NOMO-1 treated with dmso at 0.1 percent for 144 hours (cell line): Measurements from ENCODE around the gene IQGAP2.
A peak's percentile ranks its signal among the peaks of the same experiment; 100 is the strongest.
"Not testable (repeated sequence)": the region's sequence is repeated elsewhere in the genome, so short reads cannot be mapped to it uniquely, and the experiment has no call there.

Experiments used
- DNase-seq: peaks from one replicate; lab custom pipeline; 2025; ENCODE audit not compliant: unreplicated experiment; lab: John Stamatoyannopoulos, UW

IQGAP2 gene

GRCh38 chr5:76532052-76532451 is 129.0 kb downstream of the IQGAP2 start:
- DNase-seq: no peak

DNA sequence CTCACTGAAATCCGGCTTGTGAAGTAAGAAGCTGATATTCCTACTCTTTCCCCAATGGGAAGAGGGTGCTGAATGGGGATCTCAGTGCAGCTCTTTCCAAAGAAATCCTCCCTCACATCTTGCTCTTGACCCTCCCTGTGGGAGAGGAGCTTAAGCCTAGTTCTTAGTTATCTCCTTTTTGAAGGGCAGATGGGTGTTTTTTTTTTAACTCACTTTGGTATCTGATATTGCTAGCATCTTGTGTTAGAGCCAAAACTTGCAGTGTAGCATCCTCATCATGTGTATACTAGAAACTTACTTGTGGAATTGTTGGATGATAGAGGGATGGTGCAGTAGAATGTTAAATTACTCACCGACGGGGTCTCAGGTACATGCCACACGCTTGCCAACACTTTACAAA is 129.9 kb downstream of the IQGAP2 start:
- no peak for DNase-seq

GRCh38 chr5:76535577-76535976 is 132.5 kb downstream of the IQGAP2 start:
- no peak for DNase-seq

GRCh38 chr5:76537073-76537543 is 134.0 kb downstream of the IQGAP2 start:
- no peak for DNase-seq

GRCh38 chr5:76542241-76542640 is 139.2 kb downstream of the IQGAP2 start:
- no peak for DNase-seq

- no peak for DNase-seq
Measured at GRCh38 chr5:76542887-76543690, 140.0 kb downstream of the IQGAP2 start.

- no peak for DNase-seq
Measured at GRCh38 chr5:76544268-76544926, 141.3 kb downstream of the IQGAP2 start.

DNA sequence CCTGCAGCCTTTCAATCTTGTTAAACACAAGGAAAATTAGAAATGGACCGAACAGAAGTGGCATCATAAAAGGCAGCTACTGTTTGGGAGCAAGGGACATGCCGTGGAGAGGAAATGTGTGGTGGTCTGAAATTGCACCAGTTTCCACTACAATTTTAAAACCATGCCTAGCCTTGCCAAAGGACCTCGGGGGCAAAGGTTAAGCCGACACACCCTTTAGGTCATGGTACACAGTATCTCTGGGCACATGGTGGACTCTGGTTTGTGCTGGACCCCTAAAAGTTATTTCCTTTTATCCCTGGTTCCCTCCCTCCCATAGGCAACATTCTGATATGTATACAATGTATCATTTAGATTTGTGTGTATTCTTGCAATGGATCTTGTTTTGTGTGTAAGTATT is 142.1 kb downstream of the IQGAP2 start:
- no peak for DNase-seq

DNA sequence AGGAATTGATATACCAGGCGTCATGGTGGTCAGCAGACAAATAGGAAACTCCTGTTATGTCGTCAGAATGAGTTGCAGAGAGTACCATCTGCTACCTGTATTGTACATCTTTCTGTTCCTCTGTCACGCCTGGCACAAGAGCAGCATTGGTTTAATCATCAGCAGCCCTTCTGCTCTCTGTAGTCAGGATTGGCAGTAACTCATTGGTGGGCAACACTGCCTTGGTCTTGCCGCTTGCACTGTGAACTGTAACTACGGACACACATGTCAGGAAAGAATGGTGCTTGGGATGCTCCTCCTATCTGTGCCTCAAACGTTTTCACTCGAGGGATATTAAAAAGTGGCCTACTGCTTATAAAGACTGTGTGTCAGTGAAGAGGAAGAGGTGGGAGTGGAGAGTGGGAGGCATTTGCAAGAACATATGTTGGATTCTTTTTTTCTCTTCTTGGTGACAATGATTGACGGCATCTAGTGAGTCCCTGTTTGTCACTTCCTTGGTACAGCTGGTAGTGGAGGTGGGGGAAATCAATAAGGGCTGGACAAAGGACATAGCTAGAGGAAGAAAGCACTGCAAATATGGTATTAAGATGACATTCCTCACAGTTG is 143.5 kb downstream of the IQGAP2 start:
- DNase-seq: no peak

GRCh38 chr5:76547242-76547890 is 144.3 kb downstream of the IQGAP2 start:
- peak; percentile 16 for DNase-seq

GRCh38 chr5:76547891-76548524 is 144.9 kb downstream of the IQGAP2 start:
- no peak for DNase-seq

DNA sequence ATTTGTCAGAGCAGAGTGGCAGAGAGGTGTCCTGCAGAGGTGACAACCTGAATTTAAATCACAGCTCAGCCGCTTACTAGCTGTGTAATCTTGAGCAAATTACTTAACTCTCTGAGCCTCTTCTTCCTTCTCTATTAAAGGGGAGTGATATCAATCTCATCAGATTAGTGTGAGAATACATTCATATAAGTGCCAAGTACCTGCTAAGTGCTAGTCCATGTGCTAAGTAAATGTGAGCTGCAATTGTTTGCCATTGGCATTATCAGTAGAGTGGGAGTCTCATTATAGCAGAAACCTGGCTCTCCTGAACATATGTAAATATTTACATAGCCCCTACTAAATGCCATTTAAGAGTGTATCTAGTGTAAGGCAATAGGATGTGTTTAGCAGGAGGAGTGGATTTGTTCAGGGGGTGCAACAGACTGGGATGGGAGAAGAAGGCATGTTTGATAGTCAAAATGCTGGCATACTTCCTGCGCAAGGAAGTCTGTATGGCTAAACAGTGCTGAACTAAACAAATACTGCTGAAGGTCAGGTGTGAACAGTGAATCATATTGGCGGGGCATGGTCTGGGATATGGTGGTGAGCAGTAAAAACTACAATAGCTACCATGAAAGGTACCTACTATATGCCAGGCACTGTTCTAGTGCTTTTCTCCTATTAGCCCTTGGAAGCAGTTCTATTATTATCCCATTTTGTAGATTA is 145.6 kb downstream of the IQGAP2 start:
- DNase-seq: no peak

GRCh38 chr5:76550881-76551280 is 147.8 kb downstream of the IQGAP2 start:
- DNase-seq: not testable (repeated sequence)

DNA sequence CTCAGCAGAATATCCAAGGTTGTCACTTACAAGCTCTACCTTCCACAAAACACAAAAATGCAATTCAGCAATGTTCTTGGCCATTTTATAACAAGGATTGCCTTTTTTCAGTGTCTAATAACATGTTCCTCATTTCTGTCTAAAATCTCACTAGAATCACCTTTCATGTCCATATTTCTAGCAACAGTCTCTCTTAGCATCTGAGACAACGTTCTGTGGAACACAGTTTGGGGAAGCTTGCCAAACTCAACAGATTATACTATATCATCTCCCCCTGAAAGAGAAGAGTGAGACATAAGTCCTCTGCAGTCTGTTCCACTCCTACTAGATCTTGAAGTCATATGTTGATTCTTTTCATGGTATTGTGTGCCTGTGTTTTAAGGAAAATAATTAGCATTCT is 149.5 kb downstream of the IQGAP2 start:
- DNase-seq: no peak

DNA sequence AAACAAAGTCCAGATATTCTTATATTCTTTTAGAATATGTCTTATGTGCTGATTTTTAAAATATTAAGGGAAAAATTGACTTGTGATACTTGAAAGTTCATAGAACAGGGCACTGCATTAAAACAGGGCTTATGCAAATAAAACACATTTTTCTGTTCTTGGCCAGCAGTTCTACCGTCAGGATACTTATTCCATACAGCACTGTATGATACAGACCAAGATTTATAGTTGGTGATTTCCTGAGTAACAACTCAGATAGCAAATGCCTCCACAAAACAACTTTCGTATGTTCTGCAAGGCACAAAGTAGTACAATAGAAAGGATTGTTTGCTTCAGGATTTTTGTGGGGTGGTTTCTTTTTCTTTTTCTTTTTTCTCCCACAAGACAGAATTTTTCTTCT is 150.2 kb downstream of the IQGAP2 start:
- DNase-seq: no peak

- DNase-seq: no peak
Measured at GRCh38 chr5:76555114-76555513, 152.0 kb downstream of the IQGAP2 start.

DNA sequence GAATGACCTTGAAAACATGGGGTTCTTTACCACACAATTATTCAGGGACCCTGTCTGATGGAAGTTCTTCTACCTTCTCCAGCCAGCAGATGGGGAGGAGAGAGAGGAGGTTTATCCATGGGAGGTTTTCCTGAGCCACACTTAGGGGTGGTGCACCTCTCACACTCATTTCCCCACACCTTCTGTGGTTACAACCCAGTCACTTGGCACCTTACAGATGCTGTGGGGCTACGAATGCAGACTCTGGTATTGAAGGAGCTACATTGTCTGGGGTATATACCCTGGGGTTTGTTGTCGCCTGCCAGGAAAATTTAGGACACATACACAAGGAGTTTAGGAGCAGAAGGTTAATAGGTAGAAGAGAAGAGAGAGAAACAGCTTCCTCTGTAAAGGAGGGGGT is 152.6 kb downstream of the IQGAP2 start:
- no peak for DNase-seq

DNA sequence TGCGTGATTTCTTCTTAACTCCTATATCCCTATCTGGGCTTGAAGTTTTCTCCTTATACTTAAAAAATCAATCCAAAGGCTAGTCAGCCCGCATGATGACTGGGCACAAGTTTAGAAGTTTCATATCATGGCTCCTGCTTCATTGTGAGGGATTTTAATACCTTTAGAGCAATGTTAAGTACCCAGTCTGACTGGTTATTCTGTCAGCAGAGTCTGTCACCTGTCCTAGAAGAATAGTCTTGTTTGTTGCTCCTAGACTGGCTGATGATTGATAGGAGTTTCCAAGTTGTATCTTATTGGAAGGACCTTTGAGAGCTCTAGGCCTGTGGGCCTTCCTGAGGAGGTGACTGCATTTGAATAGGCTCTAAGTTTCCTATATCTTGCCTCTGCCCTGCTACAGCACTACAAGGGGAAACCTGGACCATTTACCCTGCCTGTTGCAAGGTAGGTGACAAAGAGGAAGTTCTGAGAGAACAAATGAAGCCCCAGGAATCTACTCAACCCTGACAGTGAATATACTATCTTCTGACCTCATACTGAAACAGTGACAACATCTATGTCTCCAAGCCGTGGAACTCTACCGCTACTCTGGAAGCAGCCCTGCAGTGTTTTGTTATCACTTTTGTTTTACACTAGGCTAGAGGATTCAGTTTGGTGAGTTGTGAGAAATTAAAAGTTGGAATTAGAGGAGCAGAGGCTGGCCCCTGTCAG is 153.6 kb downstream of the IQGAP2 start:
- DNase-seq: no peak

GRCh38 chr5:76560952-76561891 is 158.1 kb downstream of the IQGAP2 start:
- DNase-seq: no peak
